Calu3 (cell line): ENCODE results near the gene GOLM1. TPM values are rescaled to one million over a fixed set of nuclear protein-coding genes. Genes with fewer than 3 reads are reported as not detected.

Experiments
- BruUV-seq: library from RNA; stranded (reverse); fragments of 400-500 nt; replicated peaks from 2 replicates; lab custom pipeline; 2021; lab: Mats Ljungman, UMichigan
- CTCF ChIA-PET: fragments of 300-600 bp; sonication (Branson Sonifier 250); formaldehyde crosslinking; loops from one replicate; lab custom pipeline; 2022; ENCODE audit warnings: antibody characterized with exemption; lab: Charles Lee
- DNase-seq: peaks from one replicate; pipeline ENCODE4 v3.0.0; 2022
- H3K27ac Mint-ChIP-seq: one replicate; pipeline ENCODE4 v1.8.0; 2022; ENCODE audit warnings: mixed read lengths; ENCODE audit not compliant: unreplicated experiment
- H3K27me3 Mint-ChIP-seq: one replicate; pipeline ENCODE4 v1.8.0; 2022; ENCODE audit warnings: mixed read lengths; ENCODE audit not compliant: unreplicated experiment
- H3K36me3 Mint-ChIP-seq: one replicate; pipeline ENCODE4 v1.8.0; 2022; ENCODE audit warnings: mild to moderate bottlenecking, moderate library complexity, mixed read lengths; ENCODE audit not compliant: insufficient read depth, unreplicated experiment
- H3K4me1 Mint-ChIP-seq: one replicate; pipeline ENCODE4 v1.8.0; 2022; ENCODE audit warnings: mild to moderate bottlenecking, low read depth, mixed read lengths; ENCODE audit not compliant: unreplicated experiment
- H3K4me3 Mint-ChIP-seq: one replicate; pipeline ENCODE4 v1.8.0; 2022; ENCODE audit warnings: mild to moderate bottlenecking, low read depth, moderate library complexity, mixed read lengths; ENCODE audit not compliant: unreplicated experiment
- H3K9me3 Mint-ChIP-seq: one replicate; pipeline ENCODE4 v1.8.0; 2022; ENCODE audit warnings: low read depth, mixed read lengths; ENCODE audit not compliant: unreplicated experiment
- intact Hi-C: fragments of 100-400 bp; cut with micrococcal nuclease; formaldehyde crosslinking; loops from one replicate; pipeline ENCODE4 v1.10.0; 2022; ENCODE audit not compliant: unreplicated experiment
- total RNA-seq: library from RNA; stranded (reverse); gene quantifications from 2 replicates; pipeline ENCODE4 v1.2.3, GENCODE V29; 2022
- TF ChIP-seq, protein P1 (sequence below): fragments of 200-600 bp; IDR thresholded peaks from one replicate; pipeline ENCODE4 v1.8.0; 2022; ENCODE audit warnings: antibody characterized with exemption; ENCODE audit not compliant: unreplicated experiment

GOLM1 gene
- total RNA-seq, 1 experiment from 2014 or later: 177 TPM

DNA sequence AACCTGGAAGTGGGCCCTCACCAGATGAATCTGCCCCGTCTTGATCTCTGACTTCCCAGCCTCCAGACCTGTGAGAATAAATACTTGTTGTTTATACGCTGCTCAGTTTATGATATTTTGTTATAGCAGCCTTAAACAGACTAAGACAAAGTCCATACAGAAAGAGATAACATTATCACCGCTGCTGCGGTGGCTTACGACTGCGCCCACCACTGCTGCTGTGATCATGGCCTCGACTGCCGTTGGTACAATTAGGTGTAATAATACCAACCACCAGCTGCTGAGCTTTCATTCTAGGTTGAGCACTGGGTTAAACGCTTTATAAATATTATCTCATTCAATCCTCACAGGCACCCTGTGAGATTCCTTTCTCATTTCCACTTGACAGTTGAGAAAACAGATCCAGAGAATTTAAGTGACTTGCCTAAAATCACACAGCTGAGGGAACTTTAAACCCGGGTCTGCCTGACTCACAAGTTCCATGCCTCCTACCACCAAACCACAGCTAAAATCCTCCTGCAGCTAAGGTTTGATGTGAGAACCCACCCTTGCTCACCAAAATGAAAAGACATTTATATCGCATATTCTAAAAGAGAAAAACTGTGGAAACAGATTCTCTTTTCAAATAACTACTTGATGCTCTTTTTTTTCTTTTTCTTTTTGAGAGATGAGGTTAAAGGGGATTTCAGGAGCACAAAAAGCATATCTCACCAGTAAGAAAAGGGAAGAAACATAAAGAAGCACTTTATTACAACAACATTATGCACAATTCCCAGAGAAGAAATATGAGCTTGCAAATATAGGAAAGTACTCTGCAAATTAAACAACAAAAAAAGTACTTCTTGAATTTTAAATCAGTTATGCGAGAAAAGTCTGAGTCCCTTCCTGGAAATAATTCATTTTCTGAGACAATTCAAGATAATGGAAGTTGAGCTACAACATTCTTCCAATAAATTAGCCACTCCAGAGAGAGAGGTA lies 23.9 kb downstream of the GOLM1 start:
- H3K9me3 Mint-ChIP-seq: no peaks in the 10 kb centered on the region
- intact Hi-C loops: no loop called here
- H3K27ac Mint-ChIP-seq: no peak overlapping the region
- peaks cover 30% of the 10 kb centered on the region for H3K36me3 Mint-ChIP-seq
- no peaks in the 10 kb centered on the region for H3K27me3 Mint-ChIP-seq
- BruUV-seq: no TSS peak
- no peak overlapping the region for H3K4me3 Mint-ChIP-seq
- CTCF ChIA-PET: no interaction called here
- H3K4me1 Mint-ChIP-seq: peaks cover 33% of the 10 kb centered on the region
- no peak for DNase-seq
- TF ChIP-seq, protein P1, sequence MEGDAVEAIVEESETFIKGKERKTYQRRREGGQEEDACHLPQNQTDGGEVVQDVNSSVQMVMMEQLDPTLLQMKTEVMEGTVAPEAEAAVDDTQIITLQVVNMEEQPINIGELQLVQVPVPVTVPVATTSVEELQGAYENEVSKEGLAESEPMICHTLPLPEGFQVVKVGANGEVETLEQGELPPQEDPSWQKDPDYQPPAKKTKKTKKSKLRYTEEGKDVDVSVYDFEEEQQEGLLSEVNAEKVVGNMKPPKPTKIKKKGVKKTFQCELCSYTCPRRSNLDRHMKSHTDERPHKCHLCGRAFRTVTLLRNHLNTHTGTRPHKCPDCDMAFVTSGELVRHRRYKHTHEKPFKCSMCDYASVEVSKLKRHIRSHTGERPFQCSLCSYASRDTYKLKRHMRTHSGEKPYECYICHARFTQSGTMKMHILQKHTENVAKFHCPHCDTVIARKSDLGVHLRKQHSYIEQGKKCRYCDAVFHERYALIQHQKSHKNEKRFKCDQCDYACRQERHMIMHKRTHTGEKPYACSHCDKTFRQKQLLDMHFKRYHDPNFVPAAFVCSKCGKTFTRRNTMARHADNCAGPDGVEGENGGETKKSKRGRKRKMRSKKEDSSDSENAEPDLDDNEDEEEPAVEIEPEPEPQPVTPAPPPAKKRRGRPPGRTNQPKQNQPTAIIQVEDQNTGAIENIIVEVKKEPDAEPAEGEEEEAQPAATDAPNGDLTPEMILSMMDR: no peak

DNA sequence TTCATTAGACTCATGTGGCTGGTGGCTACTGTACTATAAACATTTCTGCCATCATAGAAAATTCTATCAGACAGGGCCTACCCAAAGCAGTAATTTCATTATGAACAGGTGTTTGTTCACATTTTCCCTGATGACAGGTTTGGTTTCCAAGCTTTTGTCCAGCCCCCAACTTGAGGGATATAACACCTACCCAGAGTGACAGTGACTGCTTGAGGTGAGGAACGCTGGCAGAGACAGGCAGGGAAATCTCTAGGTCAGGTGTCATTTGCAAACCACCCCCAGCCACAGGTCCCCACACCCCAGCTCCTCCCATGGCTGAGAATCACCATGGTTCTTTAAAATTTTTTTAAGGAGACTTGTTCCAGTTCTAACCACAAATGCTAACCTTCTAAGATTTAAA lies 25.5 kb downstream of the GOLM1 start:
- BruUV-seq: no TSS peak
- Mint-ChIP-seq H3K9me3 (no peaks in the 10 kb centered on the region), H3K4me1 (peaks cover 19% of the 10 kb centered on the region), H3K4me3 (no peak overlapping the region), H3K36me3 (peaks cover 33% of the 10 kb centered on the region), H3K27me3 (no peaks in the 10 kb centered on the region), H3K27ac (no peak overlapping the region)
- intact Hi-C loops: no loop called here
- TF ChIP-seq, protein P1: no peak
- DNase-seq: no peak
- CTCF ChIA-PET: no interaction called here

DNA sequence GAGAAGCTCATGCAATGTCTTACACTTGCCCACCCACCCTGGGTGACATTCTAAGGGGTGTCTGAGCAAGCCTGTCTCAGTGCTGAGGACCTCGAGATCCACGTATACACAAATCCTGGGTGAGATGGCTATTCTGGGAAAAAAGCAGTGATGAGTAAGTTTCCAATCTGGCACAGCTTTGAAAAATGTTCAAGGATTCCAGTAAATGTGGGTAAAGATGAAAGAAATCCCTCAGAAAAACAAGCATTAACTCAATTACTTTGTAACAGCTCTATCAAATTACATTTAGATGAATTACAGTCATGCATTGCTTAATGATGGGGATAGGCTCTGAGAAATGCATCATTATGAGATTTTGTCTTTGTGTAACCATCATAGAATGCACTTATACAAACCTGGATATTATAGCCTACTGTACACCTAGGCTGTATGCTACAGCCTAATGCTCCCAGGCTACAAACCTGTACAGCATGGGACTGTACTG lies 26.9 kb downstream of the GOLM1 start:
- intact Hi-C loops: no loop called here
- Mint-ChIP-seq H3K9me3 (no peaks in the 10 kb centered on the region), H3K27me3 (no peaks in the 10 kb centered on the region), H3K4me1 (peaks cover 7% of the 10 kb centered on the region), H3K36me3 (peaks cover 20% of the 10 kb centered on the region), H3K27ac (no peak overlapping the region), H3K4me3 (no peak overlapping the region)
- no peak for DNase-seq
- no TSS peak for BruUV-seq
- CTCF ChIA-PET: no interaction called here
- TF ChIP-seq, protein P1: no peak

DNA sequence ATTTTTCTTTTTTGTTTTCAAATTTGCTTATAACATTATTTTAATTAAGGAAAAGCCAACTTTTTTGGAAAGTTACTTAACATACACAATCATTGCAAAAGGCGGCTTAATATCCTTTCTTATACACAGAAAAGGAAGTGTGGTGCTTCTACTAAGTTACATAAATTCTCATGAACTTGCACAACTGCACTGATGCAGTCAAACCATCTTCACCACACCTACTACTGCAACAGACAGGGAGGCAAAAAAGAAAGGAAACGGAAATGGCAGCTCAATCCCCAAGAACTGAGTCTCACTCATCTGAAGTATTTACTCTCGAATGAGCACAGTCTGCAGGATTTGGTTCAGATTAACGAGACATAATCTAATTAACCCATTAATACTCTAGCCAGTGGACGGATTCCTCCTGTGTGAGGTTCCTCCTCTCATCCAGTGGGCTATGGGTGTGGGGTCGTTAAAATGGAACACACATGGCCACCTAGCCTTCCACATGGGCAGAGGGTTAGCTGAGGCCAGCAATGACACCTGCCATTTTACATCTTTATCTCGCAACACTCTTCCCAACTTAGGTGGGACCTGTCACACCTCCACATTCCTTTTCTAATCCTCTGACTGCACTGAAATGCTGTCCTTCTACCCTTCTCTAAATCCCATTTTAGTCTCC lies 30.0 kb downstream of the GOLM1 start:
- BruUV-seq: no TSS peak
- CTCF ChIA-PET: interaction anchor here (1.4 kb wide), 1 partner anchor 10 kb away, joined by 5 read pairs; no protein-coding TSS in a partner anchor
- peaks cover 18% of the 10 kb centered on the region for H3K4me1 Mint-ChIP-seq
- H3K27ac Mint-ChIP-seq: no peak overlapping the region
- TF ChIP-seq, protein P1: no peak
- H3K27me3 Mint-ChIP-seq: no peaks in the 10 kb centered on the region
- H3K36me3 Mint-ChIP-seq: peaks cover 10% of the 10 kb centered on the region
- intact Hi-C loops: no loop called here
- no peak overlapping the region for H3K4me3 Mint-ChIP-seq
- DNase-seq: no peak
- H3K9me3 Mint-ChIP-seq: no peaks in the 10 kb centered on the region
